Mesenchymal stem cell (in vitro differentiated cells and primary cell): ENCODE measurements around the gene SUMO3.

Experiments
- DNase-seq: peaks from one replicate; pipeline ENCODE4 v3.0.0-alpha.2; 2013
- H2AFZ ChIP-seq: one replicate; pipeline ENCODE4 v1.6.1; 2013; ENCODE audit warnings: low read depth, mild to moderate bottlenecking, control low read depth, inconsistent platforms, low read length, moderate library complexity
- H2AK5ac ChIP-seq: 2 replicates; pipeline ENCODE4 v1.6.1; 2013; ENCODE audit warnings: low read length, moderate library complexity, mild to moderate bottlenecking, inconsistent platforms; ENCODE audit not compliant: severe bottlenecking
- H2BK120ac ChIP-seq: one replicate; pipeline ENCODE4 v1.6.1; 2013; ENCODE audit warnings: low read depth, mild to moderate bottlenecking, inconsistent platforms, low read length, moderate library complexity
- H2BK12ac ChIP-seq, 2 experiments: one replicate each; pipeline ENCODE4 v1.6.1; 2013; ENCODE audit warnings: inconsistent platforms in 2 of 2, low read length in 2 of 2, mild to moderate bottlenecking in 2 of 2, moderate library complexity in 2 of 2, control low read depth in 1 of 2
- H2BK15ac ChIP-seq: one replicate; pipeline ENCODE4 v1.6.1; 2013; ENCODE audit warnings: mild to moderate bottlenecking, low read depth, inconsistent platforms; ENCODE audit not compliant: poor library complexity, severe bottlenecking
- H2BK5ac ChIP-seq: 2 replicates; pipeline ENCODE4 v1.6.1; 2013; ENCODE audit warnings: low read depth, mild to moderate bottlenecking, low read length, control low read depth, inconsistent platforms; ENCODE audit not compliant: poor library complexity, severe bottlenecking
- H3K14ac ChIP-seq, 2 experiments: one replicate each; pipeline ENCODE4 v1.6.1; 2013; ENCODE audit warnings: inconsistent platforms in 2 of 2, low read length in 2 of 2, control low read depth in 1 of 2, mild to moderate bottlenecking in 1 of 2, moderate library complexity in 1 of 2
- H3K18ac ChIP-seq, 2 experiments: one replicate each; pipeline ENCODE4 v1.6.1; 2013; ENCODE audit warnings: inconsistent platforms in 2 of 2, low read length in 2 of 2, control low read depth in 1 of 2, low read depth in 1 of 2, mild to moderate bottlenecking in 1 of 2
- H3K23ac ChIP-seq, 2 experiments: one replicate each; pipeline ENCODE4 v1.6.1; 2013; ENCODE audit warnings: inconsistent platforms in 2 of 2, low read length in 2 of 2, mild to moderate bottlenecking in 2 of 2, moderate library complexity in 2 of 2, control low read depth in 1 of 2
- H3K27ac ChIP-seq: 2 replicates; pipeline ENCODE4 v1.5.1; 2013; ENCODE audit warnings: mild to moderate bottlenecking, moderate library complexity, low read length, control low read depth, inconsistent platforms; ENCODE audit not compliant: poor library complexity, severe bottlenecking
- H3K27me3 ChIP-seq, 2 experiments: 2 replicates each; pipeline versions ENCODE4 v1.6.1 to v1.7.0; 2013; ENCODE audit warnings: low read length in 2 of 2, mild to moderate bottlenecking in 2 of 2, moderate library complexity in 2 of 2, control low read depth in 1 of 2, inconsistent platforms in 1 of 2; ENCODE audit not compliant: control insufficient read depth in 1 of 2, insufficient read depth in 1 of 2
- H3K36me3 ChIP-seq, 2 experiments: 2 replicates each; pipeline versions ENCODE4 v1.6.1 to v1.7.0; 2013; ENCODE audit warnings: low read length in 2 of 2, control low read depth in 1 of 2, inconsistent platforms in 1 of 2, low read depth in 1 of 2, mild to moderate bottlenecking in 1 of 2; ENCODE audit not compliant: insufficient read depth in 2 of 2, control insufficient read depth in 1 of 2
- H3K4ac ChIP-seq, 2 experiments: one replicate each; pipeline ENCODE4 v1.6.1; 2013; ENCODE audit warnings: inconsistent platforms in 2 of 2, low read length in 2 of 2, mild to moderate bottlenecking in 2 of 2, moderate library complexity in 2 of 2, control low read depth in 1 of 2, low read depth in 1 of 2
- H3K4me1 ChIP-seq: 2 replicates; pipeline ENCODE4 v1.6.1; 2013; ENCODE audit warnings: low read depth, low read length, control low read depth; ENCODE audit not compliant: control insufficient read depth, insufficient read depth
- H3K4me2 ChIP-seq: 2 replicates; pipeline ENCODE4 v1.6.1; 2013; ENCODE audit warnings: low read length, mild to moderate bottlenecking, inconsistent platforms; ENCODE audit not compliant: poor library complexity, severe bottlenecking
- H3K4me3 ChIP-seq, 2 experiments: 2 replicates each; pipeline versions ENCODE4 v1.5.1 to v1.7.0; 2013; ENCODE audit warnings: low read length in 2 of 2, mild to moderate bottlenecking in 2 of 2, control low read depth in 1 of 2, low read depth in 1 of 2; ENCODE audit not compliant: insufficient read depth in 1 of 2
- H3K79me1 ChIP-seq: replicated peaks from 2 replicates; pipeline ENCODE4 v1.6.1; 2013; ENCODE audit warnings: mild to moderate bottlenecking, control low read depth, low read length, inconsistent platforms; ENCODE audit not compliant: poor library complexity, severe bottlenecking
- H3K9ac ChIP-seq: 2 replicates; pipeline ENCODE4 v1.7.0; 2013; ENCODE audit warnings: mild to moderate bottlenecking, low read length, moderate library complexity
- H3K9me3 ChIP-seq: 2 replicates; pipeline ENCODE4 v1.7.0; 2013; ENCODE audit warnings: mild to moderate bottlenecking, low read length; ENCODE audit not compliant: control insufficient read depth
- H4K8ac ChIP-seq: one replicate; pipeline ENCODE4 v1.6.1; 2013; ENCODE audit warnings: inconsistent platforms, mild to moderate bottlenecking, low read length, moderate library complexity
- H4K91ac ChIP-seq: one replicate; pipeline ENCODE4 v1.6.1; 2013; ENCODE audit warnings: mild to moderate bottlenecking, low read length, inconsistent platforms
- WGBS: methylation state at CpG from one replicate; pipeline ENCODE4 v1.1.7; 2013; ENCODE audit warnings: mixed read lengths; 5-methylcytosine and 5-hydroxymethylcytosine counted together

Gene SUMO3

DNA sequence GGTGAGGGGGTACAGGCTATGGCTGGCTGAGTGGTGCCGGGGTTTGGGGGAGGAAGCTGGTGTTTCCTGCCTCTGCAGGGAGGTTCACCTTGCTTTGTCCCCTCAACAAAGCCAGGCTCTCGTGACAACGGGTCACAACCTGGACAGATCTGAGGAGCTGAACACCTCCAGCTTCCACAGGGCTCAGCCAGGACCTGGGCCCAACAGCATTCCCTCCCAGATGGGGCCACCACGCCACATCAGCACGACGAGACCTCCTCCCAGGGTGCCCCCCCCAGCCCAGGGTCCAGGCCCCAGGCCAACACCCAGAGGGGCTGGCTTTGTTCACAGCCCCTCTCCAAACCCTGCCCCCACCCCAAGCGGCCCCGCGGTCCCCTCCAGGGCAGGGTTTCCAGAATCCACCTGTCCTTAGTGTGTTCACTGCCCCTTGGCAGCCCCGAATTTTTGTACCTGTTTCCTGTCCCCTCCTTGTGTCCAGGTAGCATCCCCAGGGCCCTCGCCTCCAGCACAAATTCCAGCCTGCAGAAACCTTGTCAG, 51.0 kb downstream of the SUMO3 start:
- H3K9me3 ChIP-seq, result no peaks in the 10 kb centered on the region
- H3K79me1 ChIP-seq, result peaks cover 3% of the 10 kb centered on the region
- no peak overlapping the region for H3K4me3 ChIP-seq
- WGBS, result 93% methylated on average over 10 of the region's 11 CpGs
- H2BK5ac ChIP-seq, result no peak overlapping the region
- H3K27ac ChIP-seq, result no peak overlapping the region
- peaks cover 44% of the 10 kb centered on the region for H3K4me1 ChIP-seq
- peak overlapping the region; percentile 56 for H4K91ac ChIP-seq
- H4K8ac ChIP-seq, result no peak overlapping the region
- H2AFZ ChIP-seq, result no peak overlapping the region
- H2BK120ac ChIP-seq, result no peak overlapping the region
- no peak overlapping the region for H2BK12ac ChIP-seq
- peak overlapping the region in 1 of 2 experiments; percentile 36 for H3K4ac ChIP-seq
- H3K4me2 ChIP-seq, result no peak overlapping the region
- peaks cover 0 to 4% of the 10 kb centered on the region in 2 experiments for H3K27me3 ChIP-seq
- H2BK15ac ChIP-seq, result no peak overlapping the region
- H3K36me3 ChIP-seq, result peaks cover 23 to 34% of the 10 kb centered on the region in 2 experiments
- H3K23ac ChIP-seq, result no peak overlapping the region
- H2AK5ac ChIP-seq, result no peak overlapping the region
- H3K18ac ChIP-seq, result no peak overlapping the region
- no peak overlapping the region for H3K9ac ChIP-seq
- no peak for DNase-seq
- H3K14ac ChIP-seq, result no peak overlapping the region

DNA sequence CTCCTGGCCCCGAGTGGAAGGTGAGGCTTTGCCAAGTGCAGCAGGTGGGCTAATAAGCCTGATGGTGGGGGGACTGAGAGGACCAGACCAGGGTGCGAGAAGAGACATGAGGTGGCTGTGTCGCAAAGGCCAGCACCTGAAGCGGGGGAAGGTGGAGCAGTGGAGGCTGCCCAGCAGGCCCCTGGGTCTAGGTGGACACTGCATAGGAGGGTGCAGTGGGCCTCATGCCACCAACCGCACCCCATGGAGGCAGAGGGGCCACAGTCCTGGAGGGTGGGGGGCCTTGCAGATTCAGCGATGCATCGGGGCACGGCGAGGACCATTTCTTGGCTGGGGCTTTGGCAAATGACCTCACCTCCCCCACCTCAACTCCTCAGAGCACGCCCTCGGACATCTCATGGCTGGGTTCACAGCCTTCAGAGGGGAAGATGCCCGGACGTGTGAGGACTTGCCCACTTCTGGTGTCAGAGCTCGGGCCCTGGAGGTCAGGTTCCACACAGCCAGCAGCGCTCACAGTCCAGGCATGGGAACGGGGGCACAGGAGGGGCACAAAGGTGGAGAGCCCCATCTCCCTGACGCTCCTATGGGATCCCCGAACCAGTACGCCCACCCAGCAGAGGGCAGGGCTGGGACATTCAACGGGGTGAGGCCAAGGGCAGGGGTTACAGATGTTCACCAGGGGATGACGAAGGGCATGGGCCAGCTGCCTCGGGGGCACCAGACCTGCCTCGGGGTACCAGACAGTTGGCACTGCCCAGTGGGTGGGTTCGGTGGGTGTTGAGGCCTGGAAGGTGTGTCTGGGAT, 51.6 kb downstream of the SUMO3 start:
- peak overlapping the region; percentile 29 to 36 for H3K4ac ChIP-seq
- H2BK120ac ChIP-seq, result no peak overlapping the region
- H3K9me3 ChIP-seq, result no peaks in the 10 kb centered on the region
- H3K18ac ChIP-seq, result peak overlapping the region in 1 of 2 experiments; percentile 28
- peaks cover 42% of the 10 kb centered on the region for H3K4me1 ChIP-seq
- no peak overlapping the region for H3K4me2 ChIP-seq
- H4K8ac ChIP-seq, result peak overlapping the region; percentile 8
- WGBS, result 90% methylated on average over 24 of the region's 24 CpGs
- H3K27ac ChIP-seq, result no peak overlapping the region
- peak overlapping the region in 1 of 2 experiments; percentile 48 for H3K14ac ChIP-seq
- no peak overlapping the region for H2BK15ac ChIP-seq
- H3K36me3 ChIP-seq, result peaks cover 17 to 28% of the 10 kb centered on the region in 2 experiments
- H3K23ac ChIP-seq, result no peak overlapping the region
- H4K91ac ChIP-seq, result peak overlapping the region; percentile 56
- H3K9ac ChIP-seq, result no peak overlapping the region
- DNase-seq, result no peak
- H3K79me1 ChIP-seq, result no peaks in the 10 kb centered on the region
- no peak overlapping the region for H2AFZ ChIP-seq
- H2AK5ac ChIP-seq, result peak overlapping the region; percentile 30
- H2BK5ac ChIP-seq, result no peak overlapping the region
- H3K4me3 ChIP-seq, result no peak overlapping the region
- peak overlapping the region in 1 of 2 experiments; percentile 15 for H2BK12ac ChIP-seq
- H3K27me3 ChIP-seq, result peaks cover 5 to 9% of the 10 kb centered on the region in 2 experiments

DNA sequence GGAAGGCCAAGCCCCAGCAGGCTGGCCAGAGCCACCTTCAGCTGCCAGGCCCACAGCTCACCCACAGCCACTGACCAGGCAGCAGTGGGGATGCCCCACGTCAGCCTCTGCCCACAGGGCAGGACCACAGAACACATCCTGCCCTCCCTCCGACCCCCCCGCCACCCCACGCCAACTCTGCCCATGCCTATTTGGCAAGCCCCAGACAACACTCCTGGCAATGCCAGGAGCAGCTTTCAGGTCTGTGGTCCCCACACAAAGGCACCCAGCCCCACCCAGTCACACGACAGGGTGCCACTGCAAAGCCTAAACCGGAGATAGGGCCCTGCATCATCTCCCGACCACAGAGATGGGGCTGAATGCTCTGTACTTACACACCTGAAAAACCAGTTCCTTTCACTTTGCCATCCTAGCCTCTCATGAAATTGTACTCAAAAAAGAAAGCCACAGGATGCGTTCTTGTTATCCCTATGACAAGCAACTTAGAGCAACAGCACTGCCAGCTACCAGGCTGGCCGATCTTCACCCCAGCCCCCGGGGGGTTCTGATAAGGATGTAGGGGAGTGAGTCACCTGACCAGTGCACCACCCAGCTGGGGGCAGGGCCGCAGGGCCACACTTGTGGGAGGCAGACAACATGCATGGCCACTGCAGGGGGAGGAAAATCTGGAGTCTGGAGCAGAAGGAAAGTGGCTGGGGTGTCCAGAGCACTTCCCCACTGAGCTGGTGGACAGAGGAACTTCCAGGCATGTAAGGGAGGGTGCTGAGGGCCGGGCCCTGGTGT, 52.4 kb downstream of the SUMO3 start:
- Histone ChIP-seq H3K4me2 (no peak overlapping the region), H3K14ac (peak overlapping the region in 1 of 2 experiments; percentile 41), H3K9me3 (no peaks in the 10 kb centered on the region), H3K23ac (no peak overlapping the region), H3K9ac (no peak overlapping the region), H3K79me1 (no peaks in the 10 kb centered on the region), H2BK12ac (no peak overlapping the region), H3K36me3 (peaks cover 12 to 20% of the 10 kb centered on the region in 2 experiments), H4K91ac (no peak overlapping the region), H4K8ac (no peak overlapping the region), H3K27me3 (peaks cover 13 to 17% of the 10 kb centered on the region in 2 experiments), H3K4ac (no peak overlapping the region), H3K27ac (no peak overlapping the region), H2AK5ac (no peak overlapping the region), H2BK15ac (no peak overlapping the region), H3K4me1 (peaks cover 42% of the 10 kb centered on the region), H2BK120ac (no peak overlapping the region), H2BK5ac (no peak overlapping the region), H3K4me3 (no peak overlapping the region), H2AFZ (no peak overlapping the region), H3K18ac (peak overlapping the region in 1 of 2 experiments; percentile 28)
- DNase-seq, result no peak
- 69% methylated on average over 11 of the region's 12 CpGs for WGBS
